GM10266 (cell line): ENCODE results near the gene DNAL1.
A peak's percentile ranks its signal among the peaks of the same experiment; 100 is the strongest.

Experiments used
- DNase-seq: peaks from one replicate; pipeline ENCODE4 v3.0.0; 2012; ENCODE audit errors: extremely low spot score
- TF ChIP-seq, protein P1 (sequence below): IDR thresholded peaks from 2 replicates; pipeline ENCODE4 v1.5.1; 2012; ENCODE audit warnings: mild to moderate bottlenecking, low read depth; ENCODE audit not compliant: control insufficient read depth, insufficient read depth; ENCODE audit errors: missing control alignments

Gene DNAL1

GRCh38 chr14:73752297-73752992 is 107.7 kb downstream of the DNAL1 start:
- DNase-seq = no peak
- TF ChIP-seq, protein P1, sequence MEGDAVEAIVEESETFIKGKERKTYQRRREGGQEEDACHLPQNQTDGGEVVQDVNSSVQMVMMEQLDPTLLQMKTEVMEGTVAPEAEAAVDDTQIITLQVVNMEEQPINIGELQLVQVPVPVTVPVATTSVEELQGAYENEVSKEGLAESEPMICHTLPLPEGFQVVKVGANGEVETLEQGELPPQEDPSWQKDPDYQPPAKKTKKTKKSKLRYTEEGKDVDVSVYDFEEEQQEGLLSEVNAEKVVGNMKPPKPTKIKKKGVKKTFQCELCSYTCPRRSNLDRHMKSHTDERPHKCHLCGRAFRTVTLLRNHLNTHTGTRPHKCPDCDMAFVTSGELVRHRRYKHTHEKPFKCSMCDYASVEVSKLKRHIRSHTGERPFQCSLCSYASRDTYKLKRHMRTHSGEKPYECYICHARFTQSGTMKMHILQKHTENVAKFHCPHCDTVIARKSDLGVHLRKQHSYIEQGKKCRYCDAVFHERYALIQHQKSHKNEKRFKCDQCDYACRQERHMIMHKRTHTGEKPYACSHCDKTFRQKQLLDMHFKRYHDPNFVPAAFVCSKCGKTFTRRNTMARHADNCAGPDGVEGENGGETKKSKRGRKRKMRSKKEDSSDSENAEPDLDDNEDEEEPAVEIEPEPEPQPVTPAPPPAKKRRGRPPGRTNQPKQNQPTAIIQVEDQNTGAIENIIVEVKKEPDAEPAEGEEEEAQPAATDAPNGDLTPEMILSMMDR = peak; percentile 24
